KMS-11 (cell line): ENCODE measurements around the gene RBPJ.

Experiments
- H2AFZ ChIP-seq: fragments of 200-600 bp; sonication (generic); 2 replicates; pipeline ENCODE4 v1.6.1; 2016; ENCODE audit warnings: antibody characterized with exemption, mixed run types, low read depth
- H3K27ac ChIP-seq: fragments of 200-600 bp; sonication (generic); 2 replicates; pipeline ENCODE4 v1.6.1; 2016; ENCODE audit warnings: mild to moderate bottlenecking, mixed run types
- H3K27me3 ChIP-seq: fragments of 200-600 bp; sonication (generic); 2 replicates; pipeline ENCODE4 v1.6.1; 2017; ENCODE audit warnings: mild to moderate bottlenecking, low read depth, mixed run types, moderate library complexity; ENCODE audit not compliant: insufficient read depth
- H3K36me3 ChIP-seq: fragments of 200-600 bp; sonication (generic); 2 replicates; pipeline ENCODE4 v1.6.1; 2017; ENCODE audit warnings: mild to moderate bottlenecking, mixed run types; ENCODE audit not compliant: insufficient read depth
- H3K4me1 ChIP-seq: fragments of 200-600 bp; sonication (generic); 2 replicates; pipeline ENCODE4 v1.6.1; 2016; ENCODE audit warnings: mild to moderate bottlenecking, low read depth, mixed run types; ENCODE audit not compliant: poor library complexity, severe bottlenecking
- H3K4me2 ChIP-seq: fragments of 200-600 bp; sonication (generic); 2 replicates; pipeline ENCODE4 v1.7.0; 2016; ENCODE audit warnings: mild to moderate bottlenecking, mixed run types
- H3K4me3 ChIP-seq: fragments of 200-600 bp; sonication (generic); IDR thresholded peaks from 2 replicates; pipeline ENCODE4 v1.6.1; 2017; ENCODE audit warnings: low read depth, low read length, mixed read lengths; ENCODE audit not compliant: insufficient read depth
- H3K79me2 ChIP-seq: fragments of 200-600 bp; sonication (generic); 2 replicates; pipeline ENCODE4 v1.6.1; 2016; ENCODE audit warnings: low read depth, mixed run types; ENCODE audit not compliant: insufficient read depth
- H3K9ac ChIP-seq: fragments of 200-600 bp; sonication (generic); 2 replicates; pipeline ENCODE4 v1.6.1; 2016; ENCODE audit warnings: mild to moderate bottlenecking, mixed run types
- H4K20me1 ChIP-seq: fragments of 200-600 bp; sonication (generic); 2 replicates; pipeline ENCODE4 v1.6.1; 2016; ENCODE audit warnings: mild to moderate bottlenecking, mixed run types; ENCODE audit not compliant: insufficient read depth
- TF ChIP-seq, protein P1 (sequence below): fragments of 200-600 bp; sonication (generic); conservative IDR thresholded peaks from 2 replicates; pipeline ENCODE4 v1.6.1; 2017; ENCODE audit warnings: low read depth, mild to moderate bottlenecking, antibody characterized with exemption, low read length, moderate library complexity, mixed read lengths

The RBPJ gene

DNA sequence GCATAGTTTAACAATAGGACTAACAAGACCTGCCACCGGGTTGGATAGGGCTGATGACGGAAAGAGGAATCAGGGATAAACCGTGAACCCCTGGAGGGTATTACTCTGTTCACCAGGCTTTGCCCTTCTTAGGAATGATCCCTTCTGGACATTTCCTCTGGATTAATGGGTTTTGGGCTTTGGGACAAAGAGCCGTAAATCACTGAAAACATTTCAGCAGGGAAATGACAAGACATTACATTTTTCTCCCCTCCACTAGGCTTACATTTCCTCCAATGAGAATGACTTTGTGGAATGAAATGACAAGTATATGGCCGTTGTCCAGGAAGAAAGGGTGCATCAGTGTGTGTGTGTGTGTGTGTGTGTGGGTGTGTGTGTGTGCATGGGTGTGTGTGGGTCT is 25.9 kb upstream of the RBPJ start:
- Histone ChIP-seq H3K4me2 (no peak overlapping the region), H3K4me1 (peaks cover 7% of the 10 kb centered on the region), H3K79me2 (no peaks in the 10 kb centered on the region), H4K20me1 (no peaks in the 10 kb centered on the region), H3K36me3 (no peaks in the 10 kb centered on the region), H3K4me3 (no peak overlapping the region), H2AFZ (no peak overlapping the region), H3K9ac (no peak overlapping the region), H3K27ac (no peak overlapping the region), H3K27me3 (no peaks in the 10 kb centered on the region)
- TF ChIP-seq, protein P1, sequence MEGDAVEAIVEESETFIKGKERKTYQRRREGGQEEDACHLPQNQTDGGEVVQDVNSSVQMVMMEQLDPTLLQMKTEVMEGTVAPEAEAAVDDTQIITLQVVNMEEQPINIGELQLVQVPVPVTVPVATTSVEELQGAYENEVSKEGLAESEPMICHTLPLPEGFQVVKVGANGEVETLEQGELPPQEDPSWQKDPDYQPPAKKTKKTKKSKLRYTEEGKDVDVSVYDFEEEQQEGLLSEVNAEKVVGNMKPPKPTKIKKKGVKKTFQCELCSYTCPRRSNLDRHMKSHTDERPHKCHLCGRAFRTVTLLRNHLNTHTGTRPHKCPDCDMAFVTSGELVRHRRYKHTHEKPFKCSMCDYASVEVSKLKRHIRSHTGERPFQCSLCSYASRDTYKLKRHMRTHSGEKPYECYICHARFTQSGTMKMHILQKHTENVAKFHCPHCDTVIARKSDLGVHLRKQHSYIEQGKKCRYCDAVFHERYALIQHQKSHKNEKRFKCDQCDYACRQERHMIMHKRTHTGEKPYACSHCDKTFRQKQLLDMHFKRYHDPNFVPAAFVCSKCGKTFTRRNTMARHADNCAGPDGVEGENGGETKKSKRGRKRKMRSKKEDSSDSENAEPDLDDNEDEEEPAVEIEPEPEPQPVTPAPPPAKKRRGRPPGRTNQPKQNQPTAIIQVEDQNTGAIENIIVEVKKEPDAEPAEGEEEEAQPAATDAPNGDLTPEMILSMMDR: no peak

GRCh38 chr4:26296021-26296420 is 24.8 kb upstream of the RBPJ start:
- Histone ChIP-seq H3K79me2 (no peaks in the 10 kb centered on the region), H3K9ac (no peak overlapping the region), H3K27me3 (no peaks in the 10 kb centered on the region), H3K4me2 (no peak overlapping the region), H3K4me3 (no peak overlapping the region), H3K4me1 (peaks cover 7% of the 10 kb centered on the region), H3K36me3 (no peaks in the 10 kb centered on the region), H4K20me1 (no peaks in the 10 kb centered on the region), H3K27ac (no peak overlapping the region), H2AFZ (no peak overlapping the region)
- TF ChIP-seq, protein P1: no peak

DNA sequence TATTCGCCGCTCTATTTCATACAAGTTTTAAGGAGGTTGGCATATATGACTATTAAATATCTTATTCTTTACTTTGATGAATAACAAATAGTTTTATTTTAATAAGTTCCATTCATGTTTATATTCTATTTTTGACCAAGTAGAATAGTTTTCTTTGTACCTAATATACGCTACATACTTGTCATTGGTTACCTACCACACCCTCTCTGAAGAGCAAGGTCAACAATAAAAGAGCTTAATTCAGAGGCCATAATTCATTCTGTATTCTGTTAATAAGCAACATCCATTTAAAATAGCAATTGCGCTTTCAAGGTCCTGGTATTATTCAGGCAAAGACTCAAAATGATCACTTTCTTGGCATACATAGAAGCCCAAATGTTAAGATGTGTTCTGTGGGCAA is 24.3 kb upstream of the RBPJ start:
- H2AFZ ChIP-seq: no peak overlapping the region
- no peaks in the 10 kb centered on the region for H3K79me2 ChIP-seq
- no peaks in the 10 kb centered on the region for H3K36me3 ChIP-seq
- TF ChIP-seq, protein P1: no peak
- H4K20me1 ChIP-seq: no peaks in the 10 kb centered on the region
- no peak overlapping the region for H3K4me3 ChIP-seq
- no peak overlapping the region for H3K9ac ChIP-seq
- H3K4me2 ChIP-seq: no peak overlapping the region
- peaks cover 7% of the 10 kb centered on the region for H3K4me1 ChIP-seq
- H3K27ac ChIP-seq: no peak overlapping the region
- H3K27me3 ChIP-seq: no peaks in the 10 kb centered on the region

GRCh38 chr4:26297219-26297618 is 23.6 kb upstream of the RBPJ start:
- H2AFZ ChIP-seq: no peak overlapping the region

More at GRCh38 chr4:26297219-26297618, 23.6 kb upstream of the RBPJ start:
- no peaks in the 10 kb centered on the region for H3K79me2 ChIP-seq
- no peak overlapping the region for H3K27ac ChIP-seq
- peaks cover 7% of the 10 kb centered on the region for H3K4me1 ChIP-seq
- no peak overlapping the region for H3K4me2 ChIP-seq
- H3K36me3 ChIP-seq: no peaks in the 10 kb centered on the region
- no peaks in the 10 kb centered on the region for H3K27me3 ChIP-seq
- TF ChIP-seq, protein P1: no peak
- H3K9ac ChIP-seq: no peak overlapping the region
- H3K4me3 ChIP-seq: no peak overlapping the region
- H4K20me1 ChIP-seq: no peaks in the 10 kb centered on the region
